ENCODE measurements around the gene SPATA24. TPM values are rescaled to one million over a fixed set of nuclear protein-coding genes. Genes with fewer than 3 reads are reported as not detected.
"Not testable (repeated sequence)": the region's sequence is repeated elsewhere in the genome, so short reads cannot be mapped to it uniquely, and the experiment has no call there.

SPATA24 gene
- total RNA-seq, 4 donors from 2014 or later = 1.5 to 13.5 (median 6.3) TPM

DNA sequence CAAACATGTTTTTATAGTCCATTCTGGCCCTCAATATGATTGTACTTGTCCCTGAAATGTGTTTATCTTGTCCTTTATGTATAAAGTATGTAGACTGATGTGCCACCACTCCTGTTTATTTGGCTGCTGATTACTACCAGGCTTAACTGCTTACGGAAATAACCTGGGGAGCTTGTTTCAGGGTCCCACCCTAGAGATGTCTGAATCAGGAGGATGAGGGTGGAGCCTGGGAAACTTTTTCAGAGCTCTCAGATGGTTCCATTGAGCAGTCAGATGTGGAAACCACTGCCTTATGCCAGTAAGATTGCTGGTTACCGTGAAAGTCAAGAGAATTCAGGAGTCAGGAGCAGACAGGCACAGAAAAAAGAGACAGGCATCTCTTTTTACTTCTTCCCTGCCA is 40.0 kb downstream of the SPATA24 start:
- peaks cover 0 to 25% (median 0%) of the 10 kb centered on the region in 3 donors for H3K4me1 ChIP-seq
- no peak overlapping the region for H3K4me3 ChIP-seq
- no peaks in the 10 kb centered on the region for H3K9me3 ChIP-seq
- H3K27me3 ChIP-seq = no peaks in the 10 kb centered on the region
- peaks cover 0 to 57% of the 10 kb centered on the region in 2 donors for H3K36me3 ChIP-seq
- H3K27ac ChIP-seq = no peak overlapping the region
- no peak for ATAC-seq
- 76 to 80% methylated on average over 2 of the region's 2 CpGs for WGBS, 2 donors (ENCODE audit: low coverage in 1 of 2)
- TF ChIP-seq POLR2AphosphoS5 (IDR thresholded peaks at IDR 0.05) = no peak
- TF ChIP-seq POLR2A (IDR thresholded peaks at IDR 0.05) = no peak
- no peak for TF ChIP-seq EP300 (IDR thresholded peaks at IDR 0.05)
- TF ChIP-seq, protein P1, sequence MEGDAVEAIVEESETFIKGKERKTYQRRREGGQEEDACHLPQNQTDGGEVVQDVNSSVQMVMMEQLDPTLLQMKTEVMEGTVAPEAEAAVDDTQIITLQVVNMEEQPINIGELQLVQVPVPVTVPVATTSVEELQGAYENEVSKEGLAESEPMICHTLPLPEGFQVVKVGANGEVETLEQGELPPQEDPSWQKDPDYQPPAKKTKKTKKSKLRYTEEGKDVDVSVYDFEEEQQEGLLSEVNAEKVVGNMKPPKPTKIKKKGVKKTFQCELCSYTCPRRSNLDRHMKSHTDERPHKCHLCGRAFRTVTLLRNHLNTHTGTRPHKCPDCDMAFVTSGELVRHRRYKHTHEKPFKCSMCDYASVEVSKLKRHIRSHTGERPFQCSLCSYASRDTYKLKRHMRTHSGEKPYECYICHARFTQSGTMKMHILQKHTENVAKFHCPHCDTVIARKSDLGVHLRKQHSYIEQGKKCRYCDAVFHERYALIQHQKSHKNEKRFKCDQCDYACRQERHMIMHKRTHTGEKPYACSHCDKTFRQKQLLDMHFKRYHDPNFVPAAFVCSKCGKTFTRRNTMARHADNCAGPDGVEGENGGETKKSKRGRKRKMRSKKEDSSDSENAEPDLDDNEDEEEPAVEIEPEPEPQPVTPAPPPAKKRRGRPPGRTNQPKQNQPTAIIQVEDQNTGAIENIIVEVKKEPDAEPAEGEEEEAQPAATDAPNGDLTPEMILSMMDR (IDR thresholded peaks at IDR 0.05) = no peak

DNA sequence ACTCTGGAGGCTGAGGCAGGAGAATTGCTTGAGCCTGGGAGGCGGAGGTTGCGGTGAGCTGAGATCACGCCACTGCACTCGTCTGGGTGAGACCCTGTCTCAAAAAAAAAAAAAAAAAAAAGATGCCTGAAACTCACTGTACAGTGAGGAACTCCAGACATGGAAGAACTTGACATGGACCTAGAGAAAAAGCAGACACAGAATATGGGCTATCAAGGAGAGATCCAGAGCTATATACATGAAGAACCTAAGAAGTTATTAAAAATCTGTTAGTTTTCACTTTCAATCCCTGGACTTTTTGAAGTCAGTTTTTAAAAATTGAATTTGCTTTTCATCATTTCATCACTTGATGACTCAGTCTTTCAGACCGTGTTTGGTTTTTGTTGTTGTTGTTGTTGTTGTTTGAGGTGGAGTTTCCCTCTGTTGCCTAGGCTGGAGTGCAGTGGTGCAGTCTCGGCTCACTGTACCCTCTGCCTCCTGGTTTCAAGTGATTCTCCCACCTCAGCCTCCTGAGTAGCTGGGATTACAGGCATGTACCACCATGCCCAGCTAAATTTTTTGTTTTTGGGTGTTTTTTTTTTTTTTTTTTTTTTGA is 42.0 kb downstream of the SPATA24 start:
- H3K4me1 ChIP-seq = peaks cover 0 to 38% (median 0%) of the 10 kb centered on the region in 3 donors
- no peaks in the 10 kb centered on the region for H3K27me3 ChIP-seq
- whole genome bisulfite sequencing, 2 donors (ENCODE audit: low coverage in 1 of 2) = 50 to 68% methylated on average over 1 to 6 of the region's 6 CpGs
- no peaks in the 10 kb centered on the region for H3K9me3 ChIP-seq
- no peak overlapping the region for H3K4me3 ChIP-seq
- TF ChIP-seq POLR2AphosphoS5 (IDR thresholded peaks at IDR 0.05) = no peak
- TF ChIP-seq POLR2A (IDR thresholded peaks at IDR 0.05) = no peak
- TF ChIP-seq, protein P1 (IDR thresholded peaks at IDR 0.05) = no peak
- TF ChIP-seq EP300 (IDR thresholded peaks at IDR 0.05) = no peak
- peaks cover 0 to 46% of the 10 kb centered on the region in 2 donors for H3K36me3 ChIP-seq
- H3K27ac ChIP-seq = no peak overlapping the region
- no peak for ATAC-seq

DNA sequence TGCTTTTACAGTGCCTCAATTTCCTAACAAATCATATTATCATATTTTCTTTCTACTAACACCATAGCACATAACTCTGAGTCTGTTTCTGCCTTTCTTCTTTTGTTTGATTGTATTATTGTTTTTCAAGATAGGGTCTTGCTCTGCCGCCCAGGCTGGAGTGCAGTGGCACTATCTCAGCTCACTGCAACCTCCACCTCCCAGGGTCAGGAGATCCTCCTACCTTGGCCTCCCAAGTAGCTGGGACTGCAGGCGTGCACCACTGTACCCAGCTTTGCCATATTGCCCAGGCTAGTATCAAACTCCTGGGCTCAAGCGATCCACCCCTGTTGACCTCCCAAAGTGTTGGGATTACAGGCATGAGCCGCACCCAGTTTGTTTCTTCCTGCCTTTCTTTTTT is 43.5 kb downstream of the SPATA24 start:
- no peak overlapping the region for H3K27ac ChIP-seq
- 88 to 91% methylated on average over 4 of the region's 4 CpGs for WGBS, 2 donors (ENCODE audit: low coverage in 1 of 2)
- no peak for ATAC-seq
- TF ChIP-seq EP300 (IDR thresholded peaks at IDR 0.05) (no peak), POLR2A (IDR thresholded peaks at IDR 0.05) (no peak), POLR2AphosphoS5 (IDR thresholded peaks at IDR 0.05) (no peak)
- TF ChIP-seq, protein P1 (IDR thresholded peaks at IDR 0.05) = no peak
- H3K9me3 ChIP-seq = no peaks in the 10 kb centered on the region
- H3K4me3 ChIP-seq = no peak overlapping the region
- no peaks in the 10 kb centered on the region for H3K27me3 ChIP-seq
- H3K4me1 ChIP-seq = peaks cover 0 to 54% (median 0%) of the 10 kb centered on the region in 3 donors
- peaks cover 0 to 30% of the 10 kb centered on the region in 2 donors for H3K36me3 ChIP-seq

DNA sequence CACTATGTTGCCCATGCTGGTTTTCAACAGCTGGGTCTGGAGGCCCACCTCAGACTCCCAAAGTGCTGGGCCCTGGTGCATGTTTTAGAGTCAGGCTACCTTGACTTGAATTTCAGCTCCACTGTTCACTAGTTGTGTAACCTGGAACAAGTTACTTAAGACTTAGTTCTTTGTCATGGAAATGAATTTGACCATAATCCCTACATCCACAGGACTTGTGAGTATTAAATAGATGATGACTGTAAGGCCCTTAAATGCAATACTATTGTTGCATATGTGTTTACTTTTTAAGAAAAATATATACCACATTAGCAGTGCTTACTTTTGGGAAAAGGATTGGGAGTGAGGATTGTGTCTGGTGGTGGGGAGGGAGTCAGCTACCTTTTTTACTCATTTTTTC is 45.8 kb downstream of the SPATA24 start:
- H3K4me1 ChIP-seq = peaks cover 0 to 61% (median under 1%) of the 10 kb centered on the region in 3 donors

DNA sequence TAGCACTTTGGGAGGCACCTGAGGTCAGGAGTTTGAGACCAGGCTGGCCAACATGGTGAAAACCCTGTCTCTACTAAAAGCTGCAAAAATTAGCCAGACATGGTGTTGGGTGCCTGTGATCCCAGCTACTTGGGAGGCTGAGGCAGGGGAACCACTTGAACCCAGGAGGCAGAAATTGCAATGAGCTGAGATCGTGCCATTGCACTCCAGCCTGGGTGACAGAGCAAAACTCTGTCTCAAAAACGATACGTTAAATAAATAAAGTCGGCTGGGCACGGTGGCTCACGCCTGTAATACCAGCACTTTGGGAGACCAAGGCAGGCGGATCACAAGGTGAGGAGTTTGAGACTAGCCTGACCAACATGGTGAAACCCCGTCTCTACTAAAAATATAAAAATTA is 48.0 kb downstream of the SPATA24 start:
- Histone ChIP-seq H3K4me1 (peaks cover 0 to 68% (median 6%) of the 10 kb centered on the region in 3 donors), H3K36me3 (peaks cover 0 to 13% of the 10 kb centered on the region in 2 donors)
- H3K27me3 ChIP-seq, H3K9me3 ChIP-seq, H3K27ac ChIP-seq, H3K4me3 ChIP-seq, ATAC-seq: not testable (repeated sequence)
- 93% methylated on average over 5 to 6 of the region's 8 CpGs for WGBS, 2 donors (ENCODE audit: low coverage in 1 of 2)

More for the DNA sequence above, 45.8 kb downstream of the SPATA24 start:
- ATAC-seq = no peak
- Histone ChIP-seq H3K9me3 (no peaks in the 10 kb centered on the region), H3K27ac (no peak overlapping the region), H3K36me3 (peaks cover 0 to 13% of the 10 kb centered on the region in 2 donors), H3K27me3 (no peaks in the 10 kb centered on the region), H3K4me3 (no peak overlapping the region)
- TF ChIP-seq, protein P1 (IDR thresholded peaks at IDR 0.05) = no peak
- TF ChIP-seq POLR2AphosphoS5 (IDR thresholded peaks at IDR 0.05) (no peak), EP300 (IDR thresholded peaks at IDR 0.05) (no peak), POLR2A (IDR thresholded peaks at IDR 0.05) (no peak)
